ENCODE results near the gene CNEP1R1.

Gene CNEP1R1

GRCh38 chr16:50035468-50035992, 10.5 kb downstream of the CNEP1R1 start:
- DNase-seq (ENCODE audit: low spot score), result no peak
- Mint-ChIP-seq H3K4me1 (ENCODE audit: low read depth) (peaks cover 17% of the 10 kb centered on the region), H3K9me3 (no peaks in the 10 kb centered on the region), H3K36me3 (ENCODE audit: low read depth) (peaks cover 40% of the 10 kb centered on the region), H3K27me3 (ENCODE audit: low read depth) (no peaks in the 10 kb centered on the region), H3K4me3 (no peak overlapping the region), H3K27ac (no peak overlapping the region)

DNA sequence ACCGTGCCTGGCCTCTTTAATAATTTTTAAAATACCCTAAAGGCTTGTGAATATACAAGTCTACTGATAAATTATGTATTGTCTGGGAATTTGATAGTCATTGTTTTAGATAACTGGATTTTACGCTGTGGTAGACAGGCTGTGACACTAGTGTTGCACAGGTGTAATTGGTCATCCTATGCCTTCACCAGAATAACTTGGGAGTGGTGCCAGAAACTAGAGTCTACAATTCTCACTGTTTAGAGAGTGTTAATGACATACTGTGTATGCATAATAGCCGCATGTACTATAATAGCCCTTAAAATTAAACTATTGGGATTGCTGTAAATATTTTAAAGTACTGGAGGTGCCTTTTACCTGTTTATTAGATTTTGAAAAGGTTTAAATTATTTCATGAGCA, 11.4 kb downstream of the CNEP1R1 start:
- DNase-seq (ENCODE audit: low spot score), result no peak
- H3K4me3 Mint-ChIP-seq, result no peak overlapping the region
- no peak overlapping the region for H3K27ac Mint-ChIP-seq
- H3K9me3 Mint-ChIP-seq, result no peaks in the 10 kb centered on the region
- H3K27me3 Mint-ChIP-seq (ENCODE audit: low read depth), result no peaks in the 10 kb centered on the region
- H3K4me1 Mint-ChIP-seq (ENCODE audit: low read depth), result peaks cover 13% of the 10 kb centered on the region
- H3K36me3 Mint-ChIP-seq (ENCODE audit: low read depth), result peaks cover 32% of the 10 kb centered on the region

DNA sequence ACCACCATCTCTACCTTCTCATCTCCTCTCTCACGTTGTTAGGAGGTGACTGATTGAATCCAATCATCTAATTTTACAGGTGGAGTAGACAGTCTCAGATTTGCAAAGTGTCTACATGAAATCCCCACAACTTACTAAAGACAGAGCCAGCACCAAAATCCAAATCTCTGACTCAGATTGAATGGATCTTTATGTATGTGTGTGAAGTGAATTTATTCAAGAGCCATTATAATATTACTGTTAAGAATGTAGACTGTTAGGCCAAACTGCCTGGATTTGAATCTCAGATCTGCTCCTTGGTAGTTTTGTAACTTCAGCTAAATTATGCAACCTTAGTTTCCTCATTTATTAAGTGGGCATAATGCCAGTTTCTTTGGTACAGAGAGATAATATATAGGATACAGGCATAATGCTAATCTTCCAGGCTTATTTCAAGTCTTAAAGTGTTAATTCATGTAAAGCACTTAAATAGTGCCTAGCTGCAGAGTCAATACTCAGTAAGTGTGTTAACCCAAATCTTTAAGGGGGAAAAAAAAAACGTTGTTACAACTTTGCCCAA, 12.7 kb downstream of the CNEP1R1 start:
- Mint-ChIP-seq H3K9me3 (no peaks in the 10 kb centered on the region), H3K27me3 (ENCODE audit: low read depth) (peaks cover 3% of the 10 kb centered on the region), H3K4me3 (no peak overlapping the region), H3K4me1 (ENCODE audit: low read depth) (peaks cover 11% of the 10 kb centered on the region), H3K27ac (no peak overlapping the region), H3K36me3 (ENCODE audit: low read depth) (peaks cover 24% of the 10 kb centered on the region)
- no peak for DNase-seq (ENCODE audit: low spot score)

DNA sequence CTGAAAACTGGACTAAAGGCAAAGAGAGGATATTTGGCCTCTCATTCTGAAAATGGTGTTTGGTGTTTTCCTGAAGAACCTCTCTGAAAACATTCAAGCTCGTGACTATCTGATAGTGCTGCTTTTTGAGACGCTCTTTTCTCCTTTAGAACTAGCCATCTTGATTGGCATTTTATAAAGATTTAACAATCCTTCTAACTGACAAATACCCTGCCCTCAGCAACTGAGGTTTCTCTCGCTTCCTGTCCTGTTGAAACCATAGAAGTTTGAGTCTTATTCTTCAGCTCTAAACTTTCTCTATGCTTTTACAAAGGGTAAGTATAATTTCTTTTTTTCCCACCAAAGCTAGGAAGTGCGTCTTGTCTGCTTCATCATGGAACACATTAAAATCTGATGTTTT, 13.3 kb downstream of the CNEP1R1 start:
- peaks cover 23% of the 10 kb centered on the region for H3K36me3 Mint-ChIP-seq (ENCODE audit: low read depth)
- H3K27ac Mint-ChIP-seq, result no peak overlapping the region
- no peak overlapping the region for H3K4me3 Mint-ChIP-seq
- peaks cover 11% of the 10 kb centered on the region for H3K4me1 Mint-ChIP-seq (ENCODE audit: low read depth)
- H3K9me3 Mint-ChIP-seq, result no peaks in the 10 kb centered on the region
- DNase-seq (ENCODE audit: low spot score), result no peak
- peaks cover 7% of the 10 kb centered on the region for H3K27me3 Mint-ChIP-seq (ENCODE audit: low read depth)

DNA sequence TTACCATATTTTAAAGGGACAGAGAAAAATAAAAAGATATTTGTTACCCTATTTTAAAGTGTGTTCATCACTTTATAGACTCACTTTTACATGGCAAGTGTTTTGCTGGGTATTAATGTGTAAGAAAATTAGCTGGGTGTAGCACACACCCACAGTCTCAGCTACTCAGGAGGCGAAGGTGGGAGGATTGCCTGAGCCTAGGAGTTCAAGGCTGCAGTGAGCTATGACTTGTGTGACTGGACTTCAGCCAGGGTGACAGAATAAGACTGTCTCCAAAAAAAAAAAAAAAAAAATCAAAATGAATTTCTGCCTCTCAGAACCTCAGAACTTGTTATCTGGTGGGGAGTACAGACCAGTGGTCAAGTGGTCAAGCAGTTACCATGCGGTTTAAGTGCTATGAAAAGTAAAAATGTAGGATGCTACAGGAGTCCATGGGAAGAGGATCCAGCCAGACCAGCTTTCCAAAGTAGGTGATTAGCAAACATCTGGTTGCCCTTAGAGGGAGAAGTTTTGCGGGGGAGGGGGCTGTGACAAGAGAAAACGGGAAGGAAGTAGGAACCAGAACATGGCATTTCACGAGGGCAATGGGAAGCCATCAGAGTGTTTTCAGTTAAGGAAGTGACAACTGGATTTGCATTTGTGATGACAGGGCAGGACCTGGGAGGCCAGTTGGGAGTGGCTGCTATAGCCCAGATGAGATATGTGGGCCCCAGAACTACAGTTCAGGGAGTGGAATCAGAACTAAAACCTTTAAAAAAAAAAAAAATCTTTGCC, 13.9 kb downstream of the CNEP1R1 start:
- H3K4me1 Mint-ChIP-seq (ENCODE audit: low read depth), result peaks cover 11% of the 10 kb centered on the region
- H3K4me3 Mint-ChIP-seq, result no peak overlapping the region
- H3K27ac Mint-ChIP-seq, result no peak overlapping the region
- no peak for DNase-seq (ENCODE audit: low spot score)
- H3K9me3 Mint-ChIP-seq, result no peaks in the 10 kb centered on the region
- peaks cover 13% of the 10 kb centered on the region for H3K27me3 Mint-ChIP-seq (ENCODE audit: low read depth)
- peaks cover 22% of the 10 kb centered on the region for H3K36me3 Mint-ChIP-seq (ENCODE audit: low read depth)

- no peak for DNase-seq (ENCODE audit: low spot score)
- peaks cover 15% of the 10 kb centered on the region for H3K27me3 Mint-ChIP-seq (ENCODE audit: low read depth)
- peaks cover 18% of the 10 kb centered on the region for H3K36me3 Mint-ChIP-seq (ENCODE audit: low read depth)
- H3K4me1 Mint-ChIP-seq (ENCODE audit: low read depth), result peaks cover 11% of the 10 kb centered on the region
- no peaks in the 10 kb centered on the region for H3K9me3 Mint-ChIP-seq
- no peak overlapping the region for H3K4me3 Mint-ChIP-seq
- H3K27ac Mint-ChIP-seq, result no peak overlapping the region
Observed at GRCh38 chr16:50040018-50040417, 15.0 kb downstream of the CNEP1R1 start.

GRCh38 chr16:50040710-50041109, 15.7 kb downstream of the CNEP1R1 start:
- H3K27ac Mint-ChIP-seq, result no peak overlapping the region

GRCh38 chr16:50043358-50043757, 18.3 kb downstream of the CNEP1R1 start:
- Mint-ChIP-seq H3K36me3 (ENCODE audit: low read depth) (peaks cover 3% of the 10 kb centered on the region), H3K4me3 (no peak overlapping the region), H3K4me1 (ENCODE audit: low read depth) (peaks cover 6% of the 10 kb centered on the region), H3K27me3 (ENCODE audit: low read depth) (peaks cover 23% of the 10 kb centered on the region), H3K27ac (no peak overlapping the region), H3K9me3 (no peaks in the 10 kb centered on the region)
- no peak for DNase-seq (ENCODE audit: low spot score)

More at GRCh38 chr16:50040710-50041109, 15.7 kb downstream of the CNEP1R1 start:
- Mint-ChIP-seq H3K4me3 (no peak overlapping the region), H3K4me1 (ENCODE audit: low read depth) (peaks cover 11% of the 10 kb centered on the region), H3K9me3 (no peaks in the 10 kb centered on the region), H3K36me3 (ENCODE audit: low read depth) (peaks cover 13% of the 10 kb centered on the region), H3K27me3 (ENCODE audit: low read depth) (peaks cover 15% of the 10 kb centered on the region)
- DNase-seq (ENCODE audit: low spot score), result no peak

DNA sequence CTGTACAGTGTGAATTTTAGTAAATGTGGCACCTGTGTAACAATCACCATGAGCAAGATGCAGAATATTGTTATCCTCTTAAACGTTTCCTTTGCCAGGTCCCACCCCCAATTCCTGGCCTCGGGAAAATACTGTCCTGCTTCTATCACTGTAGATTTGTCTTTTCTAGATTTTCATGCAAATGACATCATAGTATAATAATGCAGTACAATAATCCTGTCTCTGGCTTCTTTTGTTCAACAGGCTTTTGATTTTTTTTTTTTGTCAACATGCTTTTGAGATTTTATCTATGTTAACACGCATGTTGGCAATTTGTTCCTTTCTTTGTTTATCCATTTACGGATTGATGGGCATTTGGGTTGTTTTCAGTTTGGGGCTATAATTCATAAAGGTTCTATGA, 20.4 kb downstream of the CNEP1R1 start:
- Mint-ChIP-seq H3K27me3 (ENCODE audit: low read depth) (peaks cover 23% of the 10 kb centered on the region), H3K9me3 (no peaks in the 10 kb centered on the region), H3K4me1 (ENCODE audit: low read depth) (no peaks in the 10 kb centered on the region), H3K4me3 (no peak overlapping the region), H3K27ac (no peak overlapping the region), H3K36me3 (ENCODE audit: low read depth) (no peaks in the 10 kb centered on the region)
- no peak for DNase-seq (ENCODE audit: low spot score)

DNA sequence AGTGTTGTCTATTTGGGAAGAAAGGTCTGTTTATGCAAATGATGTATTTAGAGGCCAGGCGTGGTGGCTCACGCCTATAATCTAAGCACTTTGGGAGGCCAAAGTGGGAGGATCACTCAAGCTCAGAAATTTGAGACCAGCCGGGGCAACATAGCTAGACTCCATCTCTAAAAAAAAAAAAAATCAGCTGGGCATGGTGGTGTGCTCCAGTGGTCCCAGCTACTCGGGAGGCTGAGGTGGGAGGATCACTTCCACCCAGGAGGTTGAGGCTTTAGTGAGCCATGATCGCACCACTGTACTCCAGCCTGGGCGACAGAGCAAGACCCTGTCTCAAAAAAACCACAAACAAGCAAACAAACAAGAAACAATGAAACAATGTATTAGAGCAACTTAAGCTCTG, 21.8 kb downstream of the CNEP1R1 start:
- no peaks in the 10 kb centered on the region for H3K9me3 Mint-ChIP-seq
- no peaks in the 10 kb centered on the region for H3K36me3 Mint-ChIP-seq (ENCODE audit: low read depth)
- no peak overlapping the region for H3K27ac Mint-ChIP-seq
- no peak for DNase-seq (ENCODE audit: low spot score)
- peaks cover 33% of the 10 kb centered on the region for H3K27me3 Mint-ChIP-seq (ENCODE audit: low read depth)
- H3K4me1 Mint-ChIP-seq (ENCODE audit: low read depth), result no peaks in the 10 kb centered on the region
- no peak overlapping the region for H3K4me3 Mint-ChIP-seq

DNA sequence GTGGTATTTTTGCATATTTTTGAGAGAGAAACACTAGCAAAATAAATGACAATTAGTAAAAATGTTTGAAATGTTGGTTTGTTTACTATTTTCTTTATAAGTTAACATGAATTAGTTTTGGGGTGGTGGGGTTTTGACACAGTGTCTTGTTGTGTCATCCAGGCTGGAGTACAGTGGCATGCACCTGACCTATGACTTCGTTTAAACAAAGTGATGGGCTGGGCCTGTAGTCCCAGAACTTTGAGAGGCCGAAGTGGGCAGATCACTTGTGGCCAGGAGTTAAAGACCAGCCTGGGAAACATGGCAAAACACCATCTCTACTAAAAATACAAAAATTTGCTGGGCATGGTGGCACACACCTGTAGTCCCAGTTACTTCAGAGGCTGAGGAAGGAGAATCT, 22.8 kb downstream of the CNEP1R1 start:
- no peak for DNase-seq (ENCODE audit: low spot score)
- H3K9me3 Mint-ChIP-seq, result no peaks in the 10 kb centered on the region
- no peaks in the 10 kb centered on the region for H3K4me1 Mint-ChIP-seq (ENCODE audit: low read depth)
- no peak overlapping the region for H3K27ac Mint-ChIP-seq
- H3K36me3 Mint-ChIP-seq (ENCODE audit: low read depth), result no peaks in the 10 kb centered on the region
- H3K4me3 Mint-ChIP-seq, result no peak overlapping the region
- peaks cover 34% of the 10 kb centered on the region for H3K27me3 Mint-ChIP-seq (ENCODE audit: low read depth)

DNA sequence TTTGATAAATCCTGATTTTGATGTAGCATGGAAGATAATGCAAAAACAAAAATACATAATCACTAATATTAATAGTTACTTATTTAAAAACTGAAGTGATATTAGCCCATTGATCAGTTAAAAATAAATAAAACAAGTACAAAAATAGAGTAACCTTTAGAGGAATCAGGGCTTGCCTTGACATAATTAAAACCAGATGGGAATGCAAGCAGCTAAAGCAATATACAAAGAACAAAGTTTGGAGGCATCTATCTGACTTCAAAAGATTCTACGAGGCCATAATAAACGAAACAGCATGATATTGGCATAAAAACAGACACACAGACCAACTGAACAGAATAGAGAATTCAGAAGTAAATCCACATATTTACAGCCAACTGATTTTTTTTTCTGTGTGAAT, 25.8 kb downstream of the CNEP1R1 start:
- DNase-seq (ENCODE audit: low spot score), result no peak
- Mint-ChIP-seq H3K27ac (no peak overlapping the region), H3K4me3 (no peak overlapping the region), H3K9me3 (peaks cover 7% of the 10 kb centered on the region), H3K36me3 (ENCODE audit: low read depth) (no peaks in the 10 kb centered on the region), H3K27me3 (ENCODE audit: low read depth) (peaks cover 24% of the 10 kb centered on the region), H3K4me1 (ENCODE audit: low read depth) (no peaks in the 10 kb centered on the region)

GRCh38 chr16:50056226-50056625, 31.2 kb downstream of the CNEP1R1 start:
- Mint-ChIP-seq H3K27ac (no peak overlapping the region), H3K27me3 (ENCODE audit: low read depth) (peaks cover 11% of the 10 kb centered on the region), H3K4me3 (no peak overlapping the region), H3K9me3 (peaks cover 16% of the 10 kb centered on the region), H3K36me3 (ENCODE audit: low read depth) (no peaks in the 10 kb centered on the region), H3K4me1 (ENCODE audit: low read depth) (no peaks in the 10 kb centered on the region)
- DNase-seq (ENCODE audit: low spot score), result no peak

GRCh38 chr16:50058091-50058771, 33.2 kb downstream of the CNEP1R1 start:
- DNase-seq (ENCODE audit: low spot score), result no peak
- Mint-ChIP-seq H3K27ac (no peak overlapping the region), H3K9me3 (peaks cover 16% of the 10 kb centered on the region), H3K4me3 (no peak overlapping the region), H3K36me3 (ENCODE audit: low read depth) (no peaks in the 10 kb centered on the region), H3K27me3 (ENCODE audit: low read depth) (no peaks in the 10 kb centered on the region), H3K4me1 (ENCODE audit: low read depth) (no peaks in the 10 kb centered on the region)

Measured in T-helper 2 cell treated with Interferon-gamma antibody and Interleukin-4, amounts not matched to agents 5 μg/mL and 100 μg/mL, for 36 hours (primary cell).